IMR-90 (cell line): ENCODE results near the gene ELP4. TPM values are rescaled to one million over a fixed set of nuclear protein-coding genes. Genes with fewer than 3 reads are reported as not detected.

Experiments
- ATAC-seq: fragments of 200-7000 bp; cut with Tn5 transposase; 2 replicates; pipeline ENCODE4 v1.9.1; 2020; ENCODE audit warnings: low read depth, mild to moderate bottlenecking, moderate library complexity
- BruUV-seq: library from RNA; stranded (reverse); fragments of 400-500 nt; replicated peaks from 2 replicates; lab custom pipeline; 2021; lab: Mats Ljungman, UMichigan
- CTCF ChIA-PET: fragments of 300-600 bp; formaldehyde crosslinking; extraction: SDS; loops from one replicate; lab custom pipeline; 2021; ENCODE audit warnings: antibody characterized with exemption; lab: Yijun Ruan, JAX
- POLR2A ChIA-PET: fragments of 300-600 bp; sonication (Branson Sonifier 250); formaldehyde crosslinking; loops from one replicate; lab custom pipeline; 2022; ENCODE audit warnings: antibody characterized with exemption; ENCODE audit not compliant: unreplicated experiment; lab: Charles Lee
- DNase-seq: peaks from one replicate; pipeline ENCODE4 v3.0.0; 2013
- H2AFZ ChIP-seq: replicated peaks from 2 replicates; pipeline ENCODE3; 2013; ENCODE audit warnings: low read length, mild to moderate bottlenecking; ENCODE audit not compliant: poor library complexity
- H2AK5ac ChIP-seq: 2 replicates; pipeline ENCODE4 v1.6.1; 2013; ENCODE audit warnings: low read depth, low read length, inconsistent platforms
- H2AK9ac ChIP-seq: replicated peaks from 2 replicates; pipeline ENCODE3; 2013; ENCODE audit warnings: mild to moderate bottlenecking, low read depth, low read length, moderate library complexity; ENCODE audit not compliant: poor library complexity
- H2BK120ac ChIP-seq: 2 replicates; pipeline ENCODE4 v1.6.1; 2013; ENCODE audit warnings: low read depth, low read length, inconsistent platforms
- H2BK15ac ChIP-seq: 3 replicates; pipeline ENCODE4 v1.6.1; 2013; ENCODE audit warnings: low read depth, low read length, inconsistent platforms
- H2BK20ac ChIP-seq: 2 replicates; pipeline ENCODE4 v1.6.1; 2013; ENCODE audit warnings: low read depth, mild to moderate bottlenecking, inconsistent platforms, low read length, moderate library complexity
- H2BK5ac ChIP-seq: 2 replicates; pipeline ENCODE4 v1.6.1; 2013; ENCODE audit warnings: mild to moderate bottlenecking, low read depth, low read length, inconsistent platforms; ENCODE audit not compliant: poor library complexity, severe bottlenecking
- H3K14ac ChIP-seq: replicated peaks from 2 replicates; pipeline ENCODE4 v1.6.1; 2013; ENCODE audit warnings: low read depth, low read length, inconsistent platforms
- H3K18ac ChIP-seq: 2 replicates; pipeline ENCODE4 v1.6.1; 2013; ENCODE audit warnings: low read depth, low read length, control low read depth
- H3K23ac ChIP-seq: 2 replicates; pipeline ENCODE4 v1.6.1; 2013; ENCODE audit warnings: low read depth, low read length, inconsistent platforms
- H3K27ac ChIP-seq: 2 replicates; pipeline ENCODE4 v1.5.1; 2013; ENCODE audit warnings: mild to moderate bottlenecking, control low read depth, low read length; ENCODE audit not compliant: insufficient read depth
- H3K27me3 ChIP-seq: 2 replicates; pipeline ENCODE4 v1.6.1; 2013; ENCODE audit warnings: low read length; ENCODE audit not compliant: control insufficient read depth, insufficient read depth
- H3K36me3 ChIP-seq: 2 replicates; pipeline ENCODE4 v1.6.1; 2013; ENCODE audit warnings: low read length, mixed read lengths; ENCODE audit not compliant: control insufficient read depth, insufficient read depth
- H3K4ac ChIP-seq: 2 replicates; pipeline ENCODE4 v1.6.1; 2013; ENCODE audit warnings: low read depth, low read length, inconsistent platforms
- H3K4me1 ChIP-seq: 2 replicates; pipeline ENCODE4 v1.6.1; 2013; ENCODE audit warnings: low read length, mixed read lengths; ENCODE audit not compliant: control insufficient read depth, insufficient read depth
- H3K4me2 ChIP-seq: 2 replicates; pipeline ENCODE4 v1.6.1; 2013; ENCODE audit warnings: low read depth, mild to moderate bottlenecking, control low read depth, low read length, moderate library complexity
- H3K4me3 ChIP-seq: 2 replicates; pipeline ENCODE4 v1.5.1; 2013; ENCODE audit warnings: low read depth, mild to moderate bottlenecking, control low read depth, low read length, moderate library complexity; ENCODE audit not compliant: insufficient read depth
- H3K56ac ChIP-seq: 2 replicates; pipeline ENCODE4 v1.6.1; 2013; ENCODE audit warnings: low read length, inconsistent platforms; ENCODE audit not compliant: insufficient read depth; ENCODE audit errors: extremely low read depth
- H3K79me1 ChIP-seq, 2 experiments: 2 replicates each; pipeline ENCODE4 v1.6.1; 2013; ENCODE audit warnings: low read length in 2 of 2, inconsistent platforms in 1 of 2, low read depth in 1 of 2
- H3K9ac ChIP-seq: 2 replicates; pipeline ENCODE4 v1.6.1; 2013; ENCODE audit warnings: low read depth, low read length, control low read depth
- H3K9me1 ChIP-seq: 2 replicates; pipeline ENCODE4 v1.6.1; 2013; ENCODE audit warnings: low read length, inconsistent platforms; ENCODE audit not compliant: insufficient read depth
- H3K9me3 ChIP-seq: 2 replicates; pipeline ENCODE4 v1.6.1; 2013; ENCODE audit warnings: low read length; ENCODE audit not compliant: control insufficient read depth, insufficient read depth
- H4K20me1 ChIP-seq: 2 replicates; pipeline ENCODE4 v1.6.1; 2013; ENCODE audit warnings: low read length, inconsistent platforms; ENCODE audit not compliant: insufficient read depth
- H4K5ac ChIP-seq: 2 replicates; pipeline ENCODE4 v1.6.1; 2013; ENCODE audit warnings: mild to moderate bottlenecking, low read depth, low read length, control low read depth
- H4K8ac ChIP-seq, 2 experiments: 2 replicates each; pipeline ENCODE4 v1.6.1; 2013; ENCODE audit warnings: low read depth in 2 of 2, low read length in 2 of 2, control low read depth in 1 of 2, inconsistent platforms in 1 of 2
- H4K91ac ChIP-seq: 2 replicates; pipeline ENCODE4 v1.6.1; 2013; ENCODE audit warnings: low read depth, low read length, inconsistent platforms; ENCODE audit not compliant: insufficient read depth
- BHLHE40 ChIP-seq: fragments of 150-350 bp; IDR thresholded peaks from 2 replicates; pipeline ENCODE4 v1.6.1; 2016; ENCODE audit warnings: mild to moderate bottlenecking, low read depth, low read length
- CEBPB ChIP-seq: IDR thresholded peaks from 2 replicates; pipeline ENCODE4 v1.6.1; 2012; ENCODE audit warnings: low read depth, low read length, improper control_type of control experiment
- CHD1 ChIP-seq: IDR thresholded peaks from 2 replicates; pipeline ENCODE4 v1.6.1; 2012; ENCODE audit warnings: low read depth, low read length, improper control_type of control experiment
- CTCF ChIP-seq: conservative IDR thresholded peaks from 2 replicates; pipeline ENCODE4 v1.5.1; 2012; ENCODE audit warnings: mild to moderate bottlenecking, low read depth, low read length, improper control_type of control experiment
- MAFK ChIP-seq: IDR thresholded peaks from 2 replicates; pipeline ENCODE4 v1.6.1; 2012; ENCODE audit warnings: low read depth, low read length, improper control_type of control experiment
- MAZ ChIP-seq: IDR thresholded peaks from 2 replicates; pipeline ENCODE4 v1.6.1; 2012; ENCODE audit warnings: low read depth, mild to moderate bottlenecking, low read length, improper control_type of control experiment, moderate library complexity, borderline replicate concordance
- NFE2L2 ChIP-seq: fragments of 150-350 bp; IDR thresholded peaks from 2 replicates; pipeline ENCODE4 v1.6.1; 2016; ENCODE audit warnings: low read depth, mild to moderate bottlenecking, low read length
- POLR2A ChIP-seq: IDR thresholded peaks from 2 replicates; pipeline ENCODE4 v1.6.1; 2012; ENCODE audit warnings: mild to moderate bottlenecking, low read depth, low read length
- RAD21 ChIP-seq: IDR thresholded peaks from 2 replicates; pipeline ENCODE4 v1.6.1; 2012; ENCODE audit warnings: low read length, improper control_type of control experiment
- RCOR1 ChIP-seq: IDR thresholded peaks from 2 replicates; pipeline ENCODE4 v1.6.1; 2012; ENCODE audit warnings: mild to moderate bottlenecking, low read length, improper control_type of control experiment; ENCODE audit not compliant: insufficient replicate concordance
- RFX5 ChIP-seq: IDR thresholded peaks from 2 replicates; pipeline ENCODE4 v1.8.0; 2012; ENCODE audit warnings: low read depth, mild to moderate bottlenecking, low read length, moderate library complexity
- WGBS, 2 experiments: methylation state at CpG; one replicate each; pipeline versions ENCODE4 v1.1.5 to v1.1.7; 2013; ENCODE audit warnings: missing lambda C conversion rate in 2 of 2; ENCODE audit not compliant: insufficient read length in 1 of 2; ENCODE audit errors: extremely low coverage in 2 of 2; 5-methylcytosine and 5-hydroxymethylcytosine counted together
- dilution Hi-C: fragments of 300-500 bp; cut with HindIII; formaldehyde crosslinking; loops from one replicate; pipeline ENCODE4 v1.14.3; 2018; ENCODE audit warnings: low sequenced_read_pairs; ENCODE audit not compliant: unreplicated experiment
- in situ Hi-C: fragments of 300-500 bp; cut with MboI; formaldehyde crosslinking; loops from 3 replicates; pipeline ENCODE4 v1.14.3; 2019; ENCODE audit warnings: low sequenced_read_pairs, inconsistent platforms, mixed read lengths
- intact Hi-C: fragments of 100-400 bp; cut with micrococcal nuclease; formaldehyde crosslinking; loops from 2 replicates; pipeline ENCODE4 v1.10.0; 2022
- polyA plus RNA-seq, 3 experiments: library from polyadenylated mRNA; depleted of rRNA; stranded (reverse); fragments of >200 nt; gene quantifications; 2 replicates each; pipeline ENCODE4 v1.2.3, GENCODE V29; 2012; ENCODE audit warnings: low replicate concordance in 1 of 3
- total RNA-seq: library from RNA; depleted of rRNA; stranded (reverse); fragments of >200 nt; gene quantifications from 2 replicates; pipeline ENCODE4 v1.2.3, GENCODE V29; 2012
- TF ChIP-seq, protein P1 (sequence below): fragments of 150-350 bp; IDR thresholded peaks from 2 replicates; pipeline ENCODE4 v1.6.1; 2016; ENCODE audit warnings: low read depth, mild to moderate bottlenecking, low read length, moderate library complexity, borderline replicate concordance

Gene ELP4
- total and polyA plus RNA-seq, 2 of the 4 experiments (the other 2 are of a cell fraction), result 8.4 to 20.4 TPM

DNA sequence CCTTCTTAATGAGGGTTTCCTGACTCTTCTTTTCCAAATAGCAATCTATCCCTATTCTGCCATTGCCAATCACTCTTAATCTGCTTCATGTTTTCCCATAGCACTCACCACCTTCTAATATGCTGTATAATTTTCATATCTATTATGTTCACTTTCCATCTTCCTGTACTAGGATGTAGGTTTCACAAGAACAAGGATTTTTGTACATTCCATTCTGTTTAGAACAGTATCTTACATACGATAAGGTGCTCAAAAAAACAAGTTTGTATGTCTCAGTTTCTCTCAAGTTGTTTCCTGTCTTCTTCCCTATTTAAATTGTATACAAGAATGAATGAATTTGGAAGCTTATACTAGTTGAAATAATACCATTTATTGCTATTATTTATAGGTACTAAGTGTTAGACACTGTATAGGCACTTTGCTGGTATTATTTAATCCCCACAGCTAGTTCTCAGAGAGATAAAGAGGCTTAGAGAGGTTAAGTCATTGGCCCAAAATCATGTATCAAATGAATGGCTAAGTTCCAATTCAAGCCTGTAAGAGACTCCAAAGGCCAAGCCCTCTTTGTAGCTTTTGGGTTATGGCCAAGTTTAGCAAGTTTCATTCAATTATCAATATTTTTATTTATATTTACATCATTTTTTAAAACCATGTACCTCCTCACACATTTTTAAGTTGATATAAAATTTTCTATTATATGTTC lies 166.9 kb downstream of the ELP4 start:
- ATAC-seq, result no peak
- Histone ChIP-seq H3K4me1 (no peaks in the 10 kb centered on the region), H3K27ac (no peak overlapping the region), H3K23ac (no peak overlapping the region), H2AFZ (no peak overlapping the region), H3K79me1 (no peaks in the 10 kb centered on the region), H3K36me3 (no peaks in the 10 kb centered on the region), H2BK15ac (no peak overlapping the region), H4K8ac (no peak overlapping the region), H3K27me3 (no peaks in the 10 kb centered on the region), H3K56ac (no peak overlapping the region), H2BK20ac (no peak overlapping the region), H2AK9ac (no peak overlapping the region), H2AK5ac (no peak overlapping the region), H4K20me1 (no peaks in the 10 kb centered on the region), H3K9ac (no peak overlapping the region), H3K9me1 (no peaks in the 10 kb centered on the region), H3K4me2 (no peak overlapping the region), H3K4ac (no peak overlapping the region), H4K91ac (no peak overlapping the region), H2BK120ac (no peak overlapping the region), H2BK5ac (no peak overlapping the region), H3K4me3 (no peak overlapping the region), H4K5ac (no peak overlapping the region), H3K14ac (no peak overlapping the region), H3K18ac (no peak overlapping the region), H3K9me3 (no peaks in the 10 kb centered on the region)
- intact Hi-C loops, result no loop called here
- in situ Hi-C loops, result no loop called here
- no peak for TF ChIP-seq CHD1
- TF ChIP-seq, protein P1, sequence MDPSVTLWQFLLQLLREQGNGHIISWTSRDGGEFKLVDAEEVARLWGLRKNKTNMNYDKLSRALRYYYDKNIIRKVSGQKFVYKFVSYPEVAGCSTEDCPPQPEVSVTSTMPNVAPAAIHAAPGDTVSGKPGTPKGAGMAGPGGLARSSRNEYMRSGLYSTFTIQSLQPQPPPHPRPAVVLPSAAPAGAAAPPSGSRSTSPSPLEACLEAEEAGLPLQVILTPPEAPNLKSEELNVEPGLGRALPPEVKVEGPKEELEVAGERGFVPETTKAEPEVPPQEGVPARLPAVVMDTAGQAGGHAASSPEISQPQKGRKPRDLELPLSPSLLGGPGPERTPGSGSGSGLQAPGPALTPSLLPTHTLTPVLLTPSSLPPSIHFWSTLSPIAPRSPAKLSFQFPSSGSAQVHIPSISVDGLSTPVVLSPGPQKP, result no peak
- TF ChIP-seq MAZ, result no peak
- TF ChIP-seq BHLHE40, result no peak
- TF ChIP-seq MAFK, result no peak
- TF ChIP-seq CEBPB, result no peak
- TF ChIP-seq RAD21, result no peak
- no peak for TF ChIP-seq NFE2L2
- no peak for TF ChIP-seq RCOR1
- no peak for TF ChIP-seq RFX5
- TF ChIP-seq CTCF, result no peak
- TF ChIP-seq POLR2A, result no peak
- no CpG with 5 or more reads among the region's 1 CpG for whole genome bisulfite sequencing, 2 experiments
- no peak for DNase-seq
- no TSS peak for BruUV-seq
- ChIA-PET POLR2A (no interaction called here), CTCF (no interaction called here)
- dilution Hi-C loops, result no loop called here
